Fibroblast of skin of scalp (primary cell): ENCODE measurements around the gene CD300LB.

Source experiments
- DNase-seq: peaks from one replicate; pipeline ENCODE4 v3.0.0-alpha.2; 2013

The CD300LB gene

GRCh38 chr17:74549343-74549742 is 18.1 kb upstream of the CD300LB start:
- no peak for DNase-seq

- DNase-seq = no peak
Measured at GRCh38 chr17:74547736-74548135, 16.5 kb upstream of the CD300LB start.

- no peak for DNase-seq
Measured at GRCh38 chr17:74547264-74547663, 16.0 kb upstream of the CD300LB start.

GRCh38 chr17:74546586-74546985 is 15.3 kb upstream of the CD300LB start:
- no peak for DNase-seq

DNA sequence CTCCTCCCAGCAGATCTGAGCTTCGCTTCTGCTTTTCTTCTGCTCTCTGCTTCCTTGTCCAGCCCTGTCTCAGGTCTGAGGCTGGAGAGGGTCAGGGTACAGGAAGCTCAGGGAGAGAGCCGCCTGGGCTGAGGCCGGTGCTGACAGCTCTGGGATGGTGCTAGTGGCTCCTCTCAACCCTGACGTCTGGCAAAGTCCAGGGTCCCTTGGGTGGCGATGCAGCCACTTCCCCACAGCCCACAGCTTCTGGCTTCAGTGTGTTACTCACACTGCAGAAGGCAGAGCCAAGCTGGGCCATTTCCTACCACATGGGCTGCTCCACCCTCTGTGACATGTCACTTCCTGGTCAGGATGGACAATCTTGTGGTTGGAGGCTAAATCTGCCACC is 14.6 kb upstream of the CD300LB start, which contains the start of gene CD300C:
Gene CD300C, minus strand, starts transcription at position 273 of the 388 bp plus-strand sequence. CDS start 333 bp downstream, outside the sequence.
- no peak for DNase-seq

- DNase-seq = no peak
Measured at GRCh38 chr17:74544991-74545842, 13.9 kb upstream of the CD300LB start.

- DNase-seq = no peak
Measured at GRCh38 chr17:74543891-74544760, 12.9 kb upstream of the CD300LB start.

- DNase-seq = no peak
Measured at GRCh38 chr17:74543406-74543805, 12.1 kb upstream of the CD300LB start.

- no peak for DNase-seq
Measured at GRCh38 chr17:74542727-74543383, 11.6 kb upstream of the CD300LB start.

GRCh38 chr17:74542166-74542565 is 10.9 kb upstream of the CD300LB start:
- DNase-seq = no peak

DNA sequence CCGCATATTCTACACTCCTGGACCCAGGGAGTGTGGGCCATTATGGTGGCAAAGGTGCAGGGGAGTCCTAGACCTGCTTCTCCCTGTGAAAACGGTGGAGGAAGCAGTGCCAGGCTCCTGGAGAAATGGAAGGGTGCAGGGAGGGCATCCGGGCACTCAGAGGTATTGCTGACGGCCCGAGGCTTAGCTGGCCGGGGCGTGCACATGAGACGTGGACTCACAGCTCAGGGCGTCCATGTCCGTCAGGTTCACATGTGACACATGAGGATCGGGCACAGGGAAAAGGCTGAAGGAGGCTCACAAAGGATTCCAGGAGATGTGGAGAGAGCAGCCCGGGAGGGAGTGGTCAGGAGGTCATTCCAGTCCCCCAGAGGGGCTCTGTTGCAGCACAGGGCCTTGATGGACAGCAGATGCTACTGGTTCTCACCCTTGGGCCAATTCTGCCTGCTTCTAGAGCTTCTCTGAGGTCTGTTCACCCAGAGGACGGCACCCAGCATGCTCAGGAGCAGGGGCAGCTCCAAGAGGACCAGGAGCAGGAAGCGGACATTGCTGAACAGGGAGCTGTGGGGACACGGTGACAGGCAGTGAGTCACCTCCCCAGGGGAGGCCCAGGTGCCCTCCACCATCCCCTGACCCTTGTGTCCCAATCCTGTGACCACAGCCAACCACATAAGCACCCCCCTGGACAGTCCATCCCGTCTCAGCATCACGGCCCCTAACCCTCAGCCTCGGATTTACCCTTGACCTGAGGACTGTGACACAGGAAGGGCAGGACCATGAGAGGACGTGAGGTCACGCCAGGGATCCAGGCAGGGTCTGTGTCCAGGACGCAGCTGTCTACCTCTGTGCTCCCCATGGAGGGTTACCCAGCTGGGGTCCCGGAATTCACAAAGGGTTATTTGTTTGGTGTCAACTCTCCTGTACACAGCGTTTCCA is 10.2 kb upstream of the CD300LB start:
- DNase-seq = no peak

- DNase-seq = no peak
Measured at GRCh38 chr17:74539281-74539820, 8.1 kb upstream of the CD300LB start.

GRCh38 chr17:74536890-74537289 is 5.6 kb upstream of the CD300LB start:
- DNase-seq = no peak

DNA sequence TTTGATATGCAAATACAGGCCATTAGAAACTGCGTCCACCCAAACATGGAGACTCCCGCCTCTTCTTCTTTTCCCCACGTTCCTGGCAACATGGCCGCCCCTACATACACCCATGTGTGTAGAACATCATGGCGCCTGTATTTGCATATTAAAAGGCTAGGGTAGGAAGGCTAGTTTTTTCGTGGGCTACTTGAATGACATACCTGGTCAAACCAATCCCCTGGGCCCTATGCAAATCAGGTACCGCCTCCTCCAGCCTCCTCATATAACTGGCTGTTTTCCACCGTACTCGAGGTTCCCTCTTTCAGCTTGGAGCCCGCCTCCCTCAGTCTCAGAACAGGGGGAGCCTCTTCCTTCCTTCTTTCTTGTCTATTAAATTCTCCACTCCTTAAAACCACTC is 840 bp upstream of the CD300LB start:
- no peak for DNase-seq

DNA sequence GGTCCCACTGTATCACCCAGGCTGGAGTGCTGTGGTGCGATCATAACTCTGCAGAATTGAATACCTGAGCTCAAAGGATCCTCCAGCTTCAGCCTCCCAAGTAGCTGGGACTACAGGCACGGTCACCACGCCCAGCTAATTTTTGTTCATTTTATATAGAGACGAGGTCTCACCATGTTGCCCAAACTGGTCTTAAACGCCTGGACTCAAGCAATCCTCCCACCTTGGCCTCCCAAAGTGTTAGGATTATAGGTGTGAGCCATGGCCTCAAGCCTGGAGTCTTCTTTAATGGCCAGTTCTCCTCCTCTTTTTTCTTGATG is 484 bp downstream of the CD300LB start:
- DNase-seq = no peak

- no peak for DNase-seq
Measured at GRCh38 chr17:74529243-74529642, 2.0 kb downstream of the CD300LB start.

DNA sequence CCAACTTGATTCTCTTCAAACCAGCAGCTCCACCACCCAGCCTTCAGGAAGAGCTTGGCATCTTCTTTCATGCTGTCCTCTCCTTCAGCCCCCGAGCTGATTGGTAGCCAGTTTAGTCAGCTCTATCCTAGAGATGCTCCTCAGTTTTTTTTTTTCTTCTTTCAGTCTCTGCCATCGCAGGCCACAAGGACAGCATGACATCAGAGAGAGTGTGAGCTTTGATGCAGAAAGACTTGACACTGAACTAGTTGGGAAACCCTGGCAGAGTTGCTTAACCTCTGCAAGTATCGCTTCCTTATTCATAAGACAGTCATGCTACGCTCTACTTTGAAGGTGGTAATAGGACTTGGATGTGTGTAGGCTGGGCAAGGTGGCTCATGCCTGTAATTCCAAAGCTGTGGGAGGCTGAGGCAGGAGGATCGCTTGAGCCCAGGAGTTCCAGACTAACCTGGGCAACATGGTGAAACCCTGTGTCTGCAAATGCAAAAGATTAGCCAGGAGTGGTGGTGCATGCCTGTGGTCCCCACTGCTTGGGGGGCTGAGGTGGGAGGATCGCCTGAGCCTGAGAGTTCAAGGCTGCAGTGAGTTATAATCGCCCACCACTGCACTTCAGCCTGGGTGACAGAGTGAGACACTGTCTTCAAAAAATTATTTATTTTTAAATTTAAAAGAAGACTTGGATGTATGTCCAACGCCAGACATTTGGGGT is 2.6 kb downstream of the CD300LB start:
- DNase-seq = no peak

DNA sequence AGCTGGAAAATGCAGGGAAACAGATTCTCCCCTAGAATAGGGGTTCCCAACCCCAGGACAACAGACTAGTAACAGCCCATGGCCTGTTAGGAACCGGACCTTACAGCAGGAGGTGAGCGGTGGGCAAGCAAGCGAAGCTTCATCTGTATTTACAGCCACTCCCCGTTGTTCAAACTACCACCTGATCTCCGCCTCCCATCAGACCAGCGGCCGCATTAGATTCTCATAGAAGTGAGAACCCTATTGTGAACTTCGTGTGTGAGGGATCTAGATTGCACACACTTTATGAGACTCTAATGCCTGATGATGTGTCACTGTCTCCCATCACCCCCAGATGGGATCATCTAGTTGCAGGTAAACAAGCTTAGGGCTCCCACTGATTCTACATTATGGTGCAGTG is 3.5 kb downstream of the CD300LB start:
- DNase-seq = no peak

GRCh38 chr17:74527081-74527480 is 4.2 kb downstream of the CD300LB start:
- DNase-seq = no peak

DNA sequence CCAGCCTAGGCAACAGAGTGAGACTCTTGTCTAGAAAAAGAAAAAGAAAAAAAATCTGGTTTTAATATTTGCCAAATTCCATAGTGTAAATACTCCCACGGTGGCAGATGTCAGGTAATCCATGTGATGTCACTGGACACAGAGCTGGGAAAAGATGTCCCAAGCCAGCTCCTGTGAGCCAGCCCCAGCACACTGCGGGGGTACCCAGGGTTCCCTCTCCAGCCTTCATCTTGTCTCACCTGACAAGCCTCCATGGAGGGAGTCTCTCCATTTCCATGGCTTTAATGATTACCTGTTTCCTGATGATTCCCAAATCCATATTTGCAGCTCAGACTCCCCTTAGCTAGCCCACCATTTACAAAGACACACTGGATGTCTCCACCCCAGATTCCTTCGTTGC is 4.6 kb downstream of the CD300LB start:
- DNase-seq = no peak

DNA sequence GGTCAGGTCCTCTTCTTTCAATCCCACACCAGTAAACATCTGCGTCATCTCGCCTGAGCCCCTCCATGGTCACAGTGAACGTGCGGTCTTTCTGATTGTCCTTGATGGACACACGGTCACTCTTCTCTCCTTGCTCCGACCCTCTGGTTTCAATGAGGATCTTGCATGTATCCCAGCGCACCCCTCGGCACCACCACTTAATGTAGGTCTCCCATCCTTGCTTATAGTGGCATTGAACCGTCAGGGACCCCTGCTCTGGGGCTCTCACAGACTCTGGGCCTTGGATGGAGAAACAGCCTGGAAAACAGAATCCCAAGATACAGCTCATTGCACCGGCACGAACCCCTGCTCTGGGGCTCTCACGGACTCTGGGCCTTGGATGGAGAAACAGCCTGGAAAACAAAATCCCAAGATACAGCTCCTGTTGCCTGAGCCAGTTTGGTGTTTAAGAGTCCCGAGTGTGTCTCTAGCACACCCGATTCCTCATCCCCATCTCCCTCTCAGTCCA is 5.4 kb downstream of the CD300LB start:
- DNase-seq = no peak
